CD14-positive monocyte (primary cell): ENCODE measurements around the gene SH2D2A. TPM values are rescaled to one million over a fixed set of nuclear protein-coding genes. Genes with fewer than 3 reads are reported as not detected.

Source experiments
- DNase-seq, 3 donors: peaks; one replicate each; pipeline ENCODE4 v3.0.0-alpha.2; 2011 to 2022
- H2AFZ ChIP-seq: 2 replicates; pipeline ENCODE4 v1.6.0; 2012; ENCODE audit warnings: mild to moderate bottlenecking, low read depth, low read length, inconsistent platforms; ENCODE audit not compliant: insufficient read depth, poor library complexity, severe bottlenecking
- H3K27ac ChIP-seq, 2 donors: 1 replicate in 1 of 2; 2 replicates in 1 of 2; pipeline ENCODE4 v1.5.1; 2012 to 2013; ENCODE audit warnings: low read length in 2 of 2, control low read depth in 1 of 2, inconsistent platforms in 1 of 2, low read depth in 1 of 2, mild to moderate bottlenecking in 1 of 2
- H3K27me3 ChIP-seq, 2 donors: one replicate each; pipeline versions ENCODE4 v1.6.0 to v1.6.1; 2011 to 2013; ENCODE audit warnings: low read length in 2 of 2; ENCODE audit not compliant: control insufficient read depth in 2 of 2, insufficient read depth in 2 of 2
- H3K36me3 ChIP-seq, 2 donors: replicated peaks in 1 of 2; 1 replicate in 1 of 2; 2 replicates in 1 of 2; pipeline versions ENCODE4 v1.5.1 to v1.6.1; 2012 to 2013; ENCODE audit warnings: low read length in 2 of 2, control low read depth in 1 of 2, inconsistent platforms in 1 of 2, mild to moderate bottlenecking in 1 of 2; ENCODE audit not compliant: insufficient read depth in 2 of 2, control insufficient read depth in 1 of 2
- H3K4me1 ChIP-seq, 2 donors: 1 replicate in 1 of 2; 2 replicates in 1 of 2; pipeline versions ENCODE4 v1.5.1 to v1.6.1; 2012 to 2013; ENCODE audit warnings: low read length in 2 of 2, control low read depth in 1 of 2, inconsistent platforms in 1 of 2, mild to moderate bottlenecking in 1 of 2, moderate library complexity in 1 of 2; ENCODE audit not compliant: insufficient read depth in 2 of 2, control insufficient read depth in 1 of 2
- H3K4me2 ChIP-seq: replicated peaks from 2 replicates; pipeline ENCODE3; 2012; ENCODE audit warnings: low read length, moderate library complexity, mild to moderate bottlenecking; ENCODE audit not compliant: poor library complexity, severe bottlenecking; ENCODE audit errors: extremely low read depth
- H3K4me3 ChIP-seq, 3 experiments: fragments of 200-600 bp in 1 of 3; sonication (generic) in 1 of 3; replicated peaks in 1 of 3; 1 replicate in 2 of 3; 2 replicates in 1 of 3; pipeline ENCODE4 v1.5.1; 2011 to 2013; ENCODE audit warnings: low read length in 3 of 3, mild to moderate bottlenecking in 3 of 3, control low read depth in 2 of 3, low read depth in 2 of 3, inconsistent platforms in 1 of 3, moderate library complexity in 1 of 3
- H3K79me2 ChIP-seq: 2 replicates; pipeline ENCODE4 v1.6.0; 2012; ENCODE audit warnings: mild to moderate bottlenecking, control low read depth, inconsistent platforms, low read length, moderate library complexity; ENCODE audit not compliant: insufficient read depth
- H3K9ac ChIP-seq: 2 replicates; pipeline ENCODE4 v1.6.0; 2017; ENCODE audit warnings: low read length, mild to moderate bottlenecking; ENCODE audit not compliant: insufficient read depth, poor library complexity, severe bottlenecking
- H3K9me3 ChIP-seq, 2 donors: replicated peaks in 1 of 2; 1 replicate in 1 of 2; 2 replicates in 1 of 2; pipeline versions ENCODE4 v1.5.1 to v1.6.1; 2012 to 2013; ENCODE audit warnings: low read length in 2 of 2, control low read depth in 1 of 2; ENCODE audit not compliant: control insufficient read depth in 1 of 2, insufficient read depth in 1 of 2
- H4K20me1 ChIP-seq: 2 replicates; pipeline ENCODE4 v1.6.0; 2012; ENCODE audit warnings: mild to moderate bottlenecking, low read length, control low read depth, moderate library complexity; ENCODE audit not compliant: insufficient read depth
- H3K27ac Mint-ChIP-seq, 7 donors: one replicate each; pipeline ENCODE4 v1.8.0; 2020; ENCODE audit warnings: mild to moderate bottlenecking in 7 of 7, mixed read lengths in 7 of 7, moderate library complexity in 6 of 7, inconsistent platforms in 2 of 7
- H3K27me3 Mint-ChIP-seq, 3 donors: one replicate each; pipeline ENCODE4 v1.8.0; 2021 to 2022; ENCODE audit warnings: low read depth in 3 of 3, mild to moderate bottlenecking in 3 of 3, mixed read lengths in 3 of 3, moderate library complexity in 3 of 3, inconsistent platforms in 1 of 3
- H3K36me3 Mint-ChIP-seq, 2 donors: one replicate each; pipeline ENCODE4 v1.8.0; 2020; ENCODE audit warnings: mixed read lengths in 2 of 2, inconsistent platforms in 1 of 2, mild to moderate bottlenecking in 1 of 2
- H3K4me1 Mint-ChIP-seq: one replicate; pipeline ENCODE4 v1.8.0; 2020; ENCODE audit warnings: mild to moderate bottlenecking, mixed read lengths
- H3K4me3 Mint-ChIP-seq, 2 donors: one replicate each; pipeline ENCODE4 v1.8.0; 2020; ENCODE audit warnings: mild to moderate bottlenecking in 2 of 2, mixed read lengths in 2 of 2, moderate library complexity in 1 of 2
- H3K9me3 Mint-ChIP-seq, 7 donors: one replicate each; pipeline ENCODE4 v1.8.0; 2020 to 2022; ENCODE audit warnings: mixed read lengths in 7 of 7, mild to moderate bottlenecking in 6 of 7, moderate library complexity in 6 of 7, inconsistent platforms in 2 of 7
- WGBS: methylation state at CpG from one replicate; pipeline ENCODE4 v1.1.5; 2013; ENCODE audit warnings: missing lambda C conversion rate; ENCODE audit not compliant: insufficient coverage; 5-methylcytosine and 5-hydroxymethylcytosine counted together
- intact Hi-C, 2 donors: fragments of 100-400 bp; cut with micrococcal nuclease; formaldehyde crosslinking; loops; one replicate each; pipeline versions ENCODE4 v1.15.0 to v1.15.1; 2023
- polyA plus RNA-seq, 3 donors: library from polyadenylated mRNA; depleted of rRNA in 1 of 3; unstranded in 2 of 3; stranded (reverse) in 1 of 3; fragments of 300-500 nt in 2 of 3; fragments of >200 nt in 1 of 3; fragmentation: Illumina TruSeq in 2 of 3; gene quantifications; 1 replicate in 2 of 3; 2 replicates in 1 of 3; pipeline ENCODE4 v1.2.3, GENCODE V29; 2012 to 2021
- TF ChIP-seq, protein P1 (sequence below): fragments of 200-600 bp; IDR thresholded peaks from one replicate; pipeline ENCODE4 v1.8.0; 2022; ENCODE audit warnings: antibody characterized with exemption, mild to moderate bottlenecking

The SH2D2A gene
- polyA plus RNA-seq, 3 donors: 0.17 to 0.20 TPM; not detected in 1

DNA sequence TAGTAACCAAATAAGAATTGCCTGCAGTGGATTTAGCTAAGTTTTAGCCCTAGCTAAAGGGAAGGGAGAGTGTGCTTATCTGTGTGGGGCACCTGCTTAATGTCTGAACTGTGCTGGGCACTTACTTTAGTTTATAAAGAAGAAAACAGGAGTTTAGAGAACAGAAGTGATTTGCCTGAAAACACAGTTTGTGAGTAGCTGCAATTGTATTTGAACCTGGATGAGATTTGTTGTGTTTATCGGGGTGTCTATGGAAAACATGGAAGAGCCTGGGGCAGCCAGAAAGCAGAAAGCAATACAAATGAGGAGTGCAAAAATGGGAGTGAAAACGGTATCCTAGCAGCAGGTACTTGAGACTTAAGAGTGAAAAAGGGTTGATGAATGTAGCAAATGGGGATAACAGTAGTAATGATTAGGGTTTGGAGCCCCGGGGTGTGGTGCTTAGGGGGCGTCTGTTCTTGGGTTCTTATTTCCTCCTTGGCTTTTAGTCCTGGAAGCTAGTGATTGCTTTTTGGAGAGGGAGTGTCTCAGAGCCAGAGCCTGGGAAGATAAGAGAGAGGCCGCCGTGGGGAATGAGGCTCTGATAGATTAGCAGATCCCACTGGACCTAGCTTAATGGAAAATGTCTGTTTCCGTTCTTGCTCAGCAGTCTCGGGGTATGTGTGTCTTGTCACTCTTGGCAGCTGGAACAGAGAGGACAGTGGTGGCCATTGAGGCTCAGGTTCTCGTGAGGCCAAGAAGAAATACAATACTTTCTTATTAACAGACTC, 43.7 kb downstream of the SH2D2A start:
- 91% methylated on average over 4 of the region's 9 CpGs for WGBS

DNA sequence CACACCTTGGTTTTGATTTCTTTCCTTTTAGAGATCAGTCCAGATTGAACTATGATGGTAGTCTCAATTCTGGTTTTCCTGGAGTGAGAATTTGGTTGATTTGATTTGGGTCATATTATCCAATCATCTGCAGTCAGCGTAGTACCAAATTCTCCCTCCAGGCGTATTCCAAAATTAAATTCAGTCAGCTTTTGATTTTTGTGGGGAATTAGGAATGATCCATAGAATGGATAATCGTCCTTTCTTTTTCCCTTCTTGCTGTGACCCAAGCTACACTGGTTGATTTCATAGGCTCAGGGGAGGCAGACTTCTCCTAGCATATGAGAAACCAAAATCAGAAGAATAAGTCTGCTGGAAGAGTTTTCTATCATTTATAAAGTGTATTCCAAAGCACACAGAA, 44.4 kb downstream of the SH2D2A start:
- H3K4me1 ChIP-seq: peaks cover 16 to 22% of the 10 kb centered on the region in 2 donors
- intact Hi-C loops: no loop called here
- no peak overlapping the region for H3K9ac ChIP-seq
- peaks cover 13 to 50% of the 10 kb centered on the region in 2 donors for H3K36me3 ChIP-seq
- Mint-ChIP-seq H3K9me3 (no peaks in the 10 kb centered on the region), H3K27ac (peak overlapping the region in 1 of 7 donors; percentile 16), H3K4me3 (no peak overlapping the region), H3K27me3 (no peaks in the 10 kb centered on the region), H3K4me1 (peaks cover 36% of the 10 kb centered on the region), H3K36me3 (peaks cover 33 to 35% of the 10 kb centered on the region in 2 donors)
- no peaks in the 10 kb centered on the region for H3K27me3 ChIP-seq
- no peak overlapping the region for H2AFZ ChIP-seq
- H3K4me2 ChIP-seq: no peak overlapping the region
- H3K4me3 ChIP-seq: no peak overlapping the region
- WGBS: no CpG with 5 or more reads among the region's 3 CpGs
- peaks cover 63% of the 10 kb centered on the region for H4K20me1 ChIP-seq
- no peak for DNase-seq
- H3K79me2 ChIP-seq: peaks cover 97% of the 10 kb centered on the region
- TF ChIP-seq, protein P1, sequence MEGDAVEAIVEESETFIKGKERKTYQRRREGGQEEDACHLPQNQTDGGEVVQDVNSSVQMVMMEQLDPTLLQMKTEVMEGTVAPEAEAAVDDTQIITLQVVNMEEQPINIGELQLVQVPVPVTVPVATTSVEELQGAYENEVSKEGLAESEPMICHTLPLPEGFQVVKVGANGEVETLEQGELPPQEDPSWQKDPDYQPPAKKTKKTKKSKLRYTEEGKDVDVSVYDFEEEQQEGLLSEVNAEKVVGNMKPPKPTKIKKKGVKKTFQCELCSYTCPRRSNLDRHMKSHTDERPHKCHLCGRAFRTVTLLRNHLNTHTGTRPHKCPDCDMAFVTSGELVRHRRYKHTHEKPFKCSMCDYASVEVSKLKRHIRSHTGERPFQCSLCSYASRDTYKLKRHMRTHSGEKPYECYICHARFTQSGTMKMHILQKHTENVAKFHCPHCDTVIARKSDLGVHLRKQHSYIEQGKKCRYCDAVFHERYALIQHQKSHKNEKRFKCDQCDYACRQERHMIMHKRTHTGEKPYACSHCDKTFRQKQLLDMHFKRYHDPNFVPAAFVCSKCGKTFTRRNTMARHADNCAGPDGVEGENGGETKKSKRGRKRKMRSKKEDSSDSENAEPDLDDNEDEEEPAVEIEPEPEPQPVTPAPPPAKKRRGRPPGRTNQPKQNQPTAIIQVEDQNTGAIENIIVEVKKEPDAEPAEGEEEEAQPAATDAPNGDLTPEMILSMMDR: no peak
- H3K27ac ChIP-seq: no peak overlapping the region
- H3K9me3 ChIP-seq: no peaks in the 10 kb centered on the region

More for the DNA sequence above, 43.7 kb downstream of the SH2D2A start:
- peak overlapping the region in 3 of 7 donors; percentile 26 to 76 (median 47) for H3K27ac Mint-ChIP-seq
- H3K4me1 ChIP-seq: peaks cover 15 to 20% of the 10 kb centered on the region in 2 donors
- H3K36me3 ChIP-seq: peaks cover 13 to 55% of the 10 kb centered on the region in 2 donors
- no peak for DNase-seq
- no peak overlapping the region for H3K4me3 ChIP-seq
- H3K27me3 ChIP-seq: no peaks in the 10 kb centered on the region
- intact Hi-C loops: no loop called here
- H3K36me3 Mint-ChIP-seq: peaks cover 33 to 40% of the 10 kb centered on the region in 2 donors
- H2AFZ ChIP-seq: no peak overlapping the region
- H3K79me2 ChIP-seq: peaks cover 98% of the 10 kb centered on the region
- H3K9ac ChIP-seq: no peak overlapping the region
- H3K4me2 ChIP-seq: no peak overlapping the region
- H4K20me1 ChIP-seq: peaks cover 70% of the 10 kb centered on the region
- H3K9me3 ChIP-seq: no peaks in the 10 kb centered on the region
- no peaks in the 10 kb centered on the region for H3K9me3 Mint-ChIP-seq
- no peak overlapping the region for H3K27ac ChIP-seq
- no peaks in the 10 kb centered on the region for H3K27me3 Mint-ChIP-seq
- H3K4me3 Mint-ChIP-seq: no peak overlapping the region
- H3K4me1 Mint-ChIP-seq: peaks cover 39% of the 10 kb centered on the region
- TF ChIP-seq, protein P1: no peak
